ENCODE data around the gene AP3B1. TPM values are rescaled to one million over a fixed set of nuclear protein-coding genes. Genes with fewer than 3 reads are reported as not detected.
"Not testable (repeated sequence)": the region's sequence is repeated elsewhere in the genome, so short reads cannot be mapped to it uniquely, and the experiment has no call there.

Gene AP3B1
- total RNA-seq, 1 donor from 2014 or later = 62.1 TPM

DNA sequence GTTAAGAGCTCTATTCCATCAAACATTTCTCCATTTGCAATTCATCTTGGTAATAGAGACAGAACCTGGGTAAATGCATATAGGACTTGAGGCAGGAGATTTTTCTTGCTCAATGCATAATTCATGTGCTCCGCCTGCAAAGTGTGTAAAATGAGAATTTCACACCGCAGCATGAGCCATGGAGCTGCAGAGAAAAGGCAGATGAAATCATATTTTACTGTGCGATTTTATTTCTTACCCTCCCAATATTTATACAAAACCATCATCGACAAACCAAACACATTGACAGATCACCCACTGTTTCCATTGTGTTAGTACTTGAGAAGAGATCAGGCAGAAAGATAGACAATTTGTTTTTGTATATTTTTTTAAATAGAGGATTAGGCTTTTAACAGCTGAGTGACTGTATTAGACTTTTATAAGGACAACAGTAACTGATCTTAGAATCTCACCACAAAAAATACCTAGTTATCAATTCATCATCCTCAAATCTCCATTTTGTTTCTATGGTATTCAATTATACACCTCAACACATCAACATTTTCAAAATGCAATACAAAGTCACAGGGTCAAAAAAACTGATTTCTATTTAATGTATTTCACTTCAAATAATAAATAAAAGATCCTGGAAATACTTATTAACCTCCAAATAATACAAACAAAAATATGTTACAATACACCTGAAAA, 191.1 kb downstream of the AP3B1 start:
- no peaks in the 10 kb centered on the region for H3K4me1 ChIP-seq (ENCODE audit: control insufficient read depth in 3 of 3, insufficient read depth in 3 of 3, low read length in 3 of 3)

DNA sequence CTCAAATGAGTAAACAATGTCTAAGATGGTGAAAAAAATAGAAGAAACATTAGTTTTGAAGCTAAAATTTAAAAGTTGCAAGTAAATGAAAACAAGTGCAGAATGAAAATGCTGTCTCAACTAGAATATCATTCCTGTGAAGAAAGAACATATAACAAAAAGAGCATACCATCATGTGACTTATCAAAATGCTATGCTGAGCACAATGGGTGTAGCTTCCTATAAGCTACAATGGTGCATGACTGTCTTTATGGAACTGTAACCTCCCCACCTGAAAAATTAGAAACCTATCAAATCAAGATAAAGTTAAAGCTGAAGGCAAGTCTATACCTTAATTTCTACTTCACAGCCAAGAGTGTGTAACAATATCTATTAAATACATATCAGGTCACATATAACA, 192.0 kb downstream of the AP3B1 start:
- no peaks in the 10 kb centered on the region for H3K4me1 ChIP-seq (ENCODE audit: control insufficient read depth in 3 of 3, insufficient read depth in 3 of 3, low read length in 3 of 3)
- no peak overlapping the region for H3K9ac ChIP-seq (ENCODE audit: low read depth in 1 of 3, low read length in 3 of 3)
- H3K27me3 ChIP-seq (ENCODE audit: control insufficient read depth in 3 of 3, insufficient read depth in 3 of 3, low read length in 3 of 3) = no peaks in the 10 kb centered on the region
- no peak overlapping the region for H3K27ac ChIP-seq (ENCODE audit: low read depth, low read length)
- H3K4me3 ChIP-seq (ENCODE audit: low read length in 3 of 3) = no peak overlapping the region
- no peaks in the 10 kb centered on the region for H3K9me3 ChIP-seq (ENCODE audit: control insufficient read depth in 3 of 3, low read length in 3 of 3)
- H3K36me3 ChIP-seq (ENCODE audit: control insufficient read depth in 3 of 3, insufficient read depth in 3 of 3, low read length in 3 of 3) = peaks cover 0 to 11% (median 8%) of the 10 kb centered on the region in 3 donors

More for the DNA sequence above, 191.1 kb downstream of the AP3B1 start:
- no peaks in the 10 kb centered on the region for H3K9me3 ChIP-seq (ENCODE audit: control insufficient read depth in 3 of 3, low read length in 3 of 3)
- H3K4me3 ChIP-seq (ENCODE audit: low read length in 3 of 3) = no peak overlapping the region
- peaks cover 0 to 11% (median 8%) of the 10 kb centered on the region in 3 donors for H3K36me3 ChIP-seq (ENCODE audit: control insufficient read depth in 3 of 3, insufficient read depth in 3 of 3, low read length in 3 of 3)
- no peak overlapping the region for H3K9ac ChIP-seq (ENCODE audit: low read depth in 1 of 3, low read length in 3 of 3)
- no peak overlapping the region for H3K27ac ChIP-seq (ENCODE audit: low read depth, low read length)
- no peaks in the 10 kb centered on the region for H3K27me3 ChIP-seq (ENCODE audit: control insufficient read depth in 3 of 3, insufficient read depth in 3 of 3, low read length in 3 of 3)

DNA sequence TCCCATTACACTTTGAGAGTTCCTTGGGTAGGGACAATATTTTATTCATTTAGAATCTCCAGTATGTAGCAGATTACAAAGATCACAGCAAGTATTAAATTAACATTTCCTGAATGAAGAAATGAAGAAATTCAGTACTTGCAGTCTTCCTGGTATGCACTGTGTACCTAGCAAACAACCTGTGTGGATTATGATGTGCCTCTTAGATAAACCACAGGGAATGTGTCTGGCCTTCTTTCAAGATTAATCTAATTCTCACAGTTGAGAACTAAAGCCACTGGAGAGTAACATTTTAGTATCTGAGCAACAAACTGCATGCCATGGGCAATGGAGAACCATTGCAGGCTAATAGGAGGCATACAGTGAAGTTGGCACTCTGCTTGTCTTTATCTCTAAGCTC, 199.4 kb downstream of the AP3B1 start:
- H3K4me3 ChIP-seq (ENCODE audit: low read length in 3 of 3) = no peak overlapping the region
- no peak overlapping the region for H3K9ac ChIP-seq (ENCODE audit: low read depth in 1 of 3, low read length in 3 of 3)
- no peaks in the 10 kb centered on the region for H3K9me3 ChIP-seq (ENCODE audit: control insufficient read depth in 3 of 3, low read length in 3 of 3)
- H3K4me1 ChIP-seq (ENCODE audit: control insufficient read depth in 3 of 3, insufficient read depth in 3 of 3, low read length in 3 of 3) = no peaks in the 10 kb centered on the region
- H3K27me3 ChIP-seq (ENCODE audit: control insufficient read depth in 3 of 3, insufficient read depth in 3 of 3, low read length in 3 of 3) = no peaks in the 10 kb centered on the region
- no peak overlapping the region for H3K27ac ChIP-seq (ENCODE audit: low read depth, low read length)
- H3K36me3 ChIP-seq (ENCODE audit: control insufficient read depth in 3 of 3, insufficient read depth in 3 of 3, low read length in 3 of 3) = peaks cover 0 to 12% (median 8%) of the 10 kb centered on the region in 3 donors

DNA sequence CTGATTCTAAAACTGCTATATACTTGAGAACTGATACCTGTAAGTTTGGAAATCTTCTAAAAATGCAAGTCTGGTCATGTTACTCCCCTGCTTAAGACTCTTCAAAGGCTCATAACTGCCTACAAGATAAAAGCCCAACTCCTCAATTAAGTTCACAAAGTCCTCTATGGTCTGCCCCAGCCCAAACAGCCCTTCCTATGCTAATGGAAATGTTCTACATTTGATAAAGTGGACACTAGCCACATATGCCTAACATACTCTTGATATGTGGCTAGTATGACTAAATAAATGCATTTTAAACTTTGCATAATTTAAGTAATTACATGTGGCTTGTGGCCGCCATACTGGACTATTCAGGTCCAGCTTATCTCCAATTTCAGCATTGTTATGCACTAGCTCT, 204.5 kb downstream of the AP3B1 start:
- Histone ChIP-seq H3K4me3 (ENCODE audit: low read length in 3 of 3) (no peak overlapping the region), H3K27ac (ENCODE audit: low read depth, low read length) (no peak overlapping the region), H3K9ac (ENCODE audit: low read depth in 1 of 3, low read length in 3 of 3) (no peak overlapping the region), H3K4me1 (ENCODE audit: control insufficient read depth in 3 of 3, insufficient read depth in 3 of 3, low read length in 3 of 3) (no peaks in the 10 kb centered on the region), H3K36me3 (ENCODE audit: control insufficient read depth in 3 of 3, insufficient read depth in 3 of 3, low read length in 3 of 3) (peaks cover 0 to under 1% (median 0%) of the 10 kb centered on the region in 3 donors), H3K9me3 (ENCODE audit: control insufficient read depth in 3 of 3, low read length in 3 of 3) (no peaks in the 10 kb centered on the region), H3K27me3 (ENCODE audit: control insufficient read depth in 3 of 3, insufficient read depth in 3 of 3, low read length in 3 of 3) (no peaks in the 10 kb centered on the region)

DNA sequence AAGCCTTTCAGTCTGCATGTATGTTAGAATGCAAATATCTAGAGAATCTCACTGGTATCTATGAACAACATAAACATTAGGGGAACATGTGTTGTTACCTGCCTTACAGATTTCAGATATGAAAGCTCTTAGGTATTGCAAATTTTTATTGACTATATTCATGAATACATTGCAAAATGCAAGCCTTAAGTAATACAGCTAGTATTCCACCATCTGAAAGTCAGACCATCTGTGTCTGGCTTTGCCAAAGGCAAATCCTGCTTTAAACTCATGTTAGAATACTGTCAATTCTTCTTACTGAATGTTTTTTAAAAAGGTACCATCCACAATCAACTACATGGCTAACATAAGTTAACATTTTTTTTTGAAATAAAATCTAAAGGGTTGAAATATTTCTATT, 215.6 kb downstream of the AP3B1 start:
- no peak overlapping the region for H3K4me3 ChIP-seq (ENCODE audit: low read length in 3 of 3)
- H3K9ac ChIP-seq (ENCODE audit: low read depth in 1 of 3, low read length in 3 of 3) = no peak overlapping the region
- no peak overlapping the region for H3K27ac ChIP-seq (ENCODE audit: low read depth, low read length)
- H3K9me3 ChIP-seq (ENCODE audit: control insufficient read depth in 3 of 3, low read length in 3 of 3) = no peaks in the 10 kb centered on the region
- H3K36me3 ChIP-seq (ENCODE audit: control insufficient read depth in 3 of 3, insufficient read depth in 3 of 3, low read length in 3 of 3) = no peaks in the 10 kb centered on the region
- no peaks in the 10 kb centered on the region for H3K27me3 ChIP-seq (ENCODE audit: control insufficient read depth in 3 of 3, insufficient read depth in 3 of 3, low read length in 3 of 3)
- no peaks in the 10 kb centered on the region for H3K4me1 ChIP-seq (ENCODE audit: control insufficient read depth in 3 of 3, insufficient read depth in 3 of 3, low read length in 3 of 3)

DNA sequence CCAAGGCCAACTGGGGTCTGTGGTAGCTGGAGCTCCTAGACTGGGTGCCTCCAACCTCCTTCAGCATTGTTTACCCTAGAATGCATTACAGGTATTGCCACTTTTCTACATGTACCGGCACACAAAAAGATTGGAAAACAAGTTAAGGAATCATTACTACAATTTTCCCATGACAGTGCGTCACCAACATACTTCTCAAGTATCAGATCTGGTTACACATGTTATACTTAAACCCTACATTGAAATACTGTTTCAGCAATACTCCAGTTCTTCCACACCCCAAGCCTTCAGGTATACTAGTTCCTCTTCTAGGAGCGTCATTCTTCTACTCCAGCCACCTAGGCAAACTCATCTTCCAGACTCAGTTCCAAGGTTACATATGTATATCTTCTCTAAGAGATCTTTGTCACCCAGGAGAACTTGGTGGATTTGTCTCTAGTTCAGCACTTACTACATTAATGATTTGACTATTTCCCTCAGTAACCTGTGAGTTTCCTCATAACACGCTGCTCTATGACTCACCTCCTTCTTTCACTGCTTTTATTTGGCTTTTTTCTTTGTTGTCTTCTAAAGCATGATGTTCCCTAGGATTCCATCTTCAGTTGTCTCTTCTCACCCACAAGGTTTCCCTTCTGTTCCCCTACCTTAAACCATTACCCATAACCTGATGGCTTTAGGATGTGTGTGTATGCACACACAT, 217.0 kb downstream of the AP3B1 start:
- Histone ChIP-seq H3K27me3 (ENCODE audit: control insufficient read depth in 3 of 3, insufficient read depth in 3 of 3, low read length in 3 of 3) (no peaks in the 10 kb centered on the region), H3K4me1 (ENCODE audit: control insufficient read depth in 3 of 3, insufficient read depth in 3 of 3, low read length in 3 of 3) (no peaks in the 10 kb centered on the region), H3K36me3 (ENCODE audit: control insufficient read depth in 3 of 3, insufficient read depth in 3 of 3, low read length in 3 of 3) (no peaks in the 10 kb centered on the region), H3K4me3 (ENCODE audit: low read length in 3 of 3) (no peak overlapping the region), H3K27ac (ENCODE audit: low read depth, low read length) (no peak overlapping the region), H3K9me3 (ENCODE audit: control insufficient read depth in 3 of 3, low read length in 3 of 3) (no peaks in the 10 kb centered on the region), H3K9ac (ENCODE audit: low read depth in 1 of 3, low read length in 3 of 3) (no peak overlapping the region)

DNA sequence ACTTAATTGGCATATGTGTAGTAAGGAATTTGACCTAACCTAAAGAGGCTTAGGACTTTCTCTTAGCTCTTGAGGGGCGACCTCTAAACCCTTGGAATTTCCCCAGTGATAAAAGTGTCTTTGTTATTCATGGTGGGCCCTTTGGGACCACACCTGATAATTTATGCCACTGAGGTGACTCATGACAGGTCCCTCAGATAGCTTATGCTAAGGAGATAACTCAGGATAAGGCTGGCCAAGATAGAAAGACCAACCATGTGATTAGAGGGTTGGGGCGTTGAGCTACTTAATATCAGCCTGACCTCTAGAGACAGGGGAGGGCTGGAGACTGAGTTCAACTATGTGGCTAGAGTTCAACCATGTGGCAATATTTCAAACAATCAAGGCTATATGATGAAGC, 218.1 kb downstream of the AP3B1 start:
- no peaks in the 10 kb centered on the region for H3K36me3 ChIP-seq (ENCODE audit: control insufficient read depth in 3 of 3, insufficient read depth in 3 of 3, low read length in 3 of 3)
- H3K27ac ChIP-seq (ENCODE audit: low read depth, low read length) = no peak overlapping the region
- H3K4me3 ChIP-seq (ENCODE audit: low read length in 3 of 3) = no peak overlapping the region
- no peaks in the 10 kb centered on the region for H3K4me1 ChIP-seq (ENCODE audit: control insufficient read depth in 3 of 3, insufficient read depth in 3 of 3, low read length in 3 of 3)
- H3K9ac ChIP-seq (ENCODE audit: low read depth in 1 of 3, low read length in 3 of 3) = no peak overlapping the region
- no peaks in the 10 kb centered on the region for H3K9me3 ChIP-seq (ENCODE audit: control insufficient read depth in 3 of 3, low read length in 3 of 3)
- H3K27me3 ChIP-seq (ENCODE audit: control insufficient read depth in 3 of 3, insufficient read depth in 3 of 3, low read length in 3 of 3) = no peaks in the 10 kb centered on the region

DNA sequence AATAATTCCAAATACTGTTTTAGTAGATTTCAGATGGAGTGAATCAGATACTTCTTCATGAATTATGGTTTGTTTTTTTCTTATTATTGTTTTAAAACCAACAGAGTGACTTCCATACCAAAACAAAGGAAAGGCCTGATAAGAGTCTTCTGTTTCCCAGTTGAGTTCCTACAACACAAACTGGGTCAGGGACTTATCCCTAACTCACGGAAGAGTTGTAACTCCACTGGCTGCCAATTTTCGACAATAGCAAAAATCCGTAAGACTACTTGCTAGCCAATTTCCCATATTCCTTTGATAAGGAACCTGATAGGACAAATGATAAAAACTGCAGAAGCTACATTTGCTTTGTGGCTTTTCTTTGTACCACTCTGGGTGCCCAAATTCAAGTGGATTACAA, 219.2 kb downstream of the AP3B1 start:
- H3K27me3 ChIP-seq (ENCODE audit: control insufficient read depth in 3 of 3, insufficient read depth in 3 of 3, low read length in 3 of 3) = no peaks in the 10 kb centered on the region
- no peaks in the 10 kb centered on the region for H3K4me1 ChIP-seq (ENCODE audit: control insufficient read depth in 3 of 3, insufficient read depth in 3 of 3, low read length in 3 of 3)
- no peak overlapping the region for H3K9ac ChIP-seq (ENCODE audit: low read depth in 1 of 3, low read length in 3 of 3)
- no peak overlapping the region for H3K4me3 ChIP-seq (ENCODE audit: low read length in 3 of 3)
- no peaks in the 10 kb centered on the region for H3K36me3 ChIP-seq (ENCODE audit: control insufficient read depth in 3 of 3, insufficient read depth in 3 of 3, low read length in 3 of 3)
- H3K27ac ChIP-seq (ENCODE audit: low read depth, low read length) = no peak overlapping the region
- H3K9me3 ChIP-seq (ENCODE audit: control insufficient read depth in 3 of 3, low read length in 3 of 3) = no peaks in the 10 kb centered on the region

DNA sequence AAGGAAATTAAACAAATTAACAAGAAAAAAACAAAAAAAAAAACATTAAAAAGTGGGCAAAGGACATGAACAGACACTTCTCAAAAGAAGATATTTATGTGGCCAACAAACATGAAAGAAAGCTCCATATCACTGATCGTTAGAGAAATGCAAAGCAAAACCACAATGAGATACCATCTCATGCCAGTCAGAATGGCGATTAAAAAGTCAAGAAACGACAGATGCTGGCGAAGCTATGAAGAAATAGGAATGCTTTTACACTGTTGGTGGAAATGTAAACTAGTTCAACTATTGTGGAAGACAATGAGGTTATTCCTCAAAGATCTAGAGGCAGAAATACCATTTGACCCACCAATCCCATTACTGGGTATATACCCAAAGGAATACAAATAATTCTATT, 223.8 kb downstream of the AP3B1 start:
- not testable (repeated sequence) for H3K4me3 ChIP-seq (ENCODE audit: low read length in 3 of 3); H3K4me1 ChIP-seq (ENCODE audit: control insufficient read depth in 3 of 3, insufficient read depth in 3 of 3, low read length in 3 of 3); H3K27me3 ChIP-seq (ENCODE audit: control insufficient read depth in 3 of 3, insufficient read depth in 3 of 3, low read length in 3 of 3); H3K9me3 ChIP-seq (ENCODE audit: control insufficient read depth in 3 of 3, low read length in 3 of 3); H3K9ac ChIP-seq (ENCODE audit: low read depth in 1 of 3, low read length in 3 of 3); H3K36me3 ChIP-seq (ENCODE audit: control insufficient read depth in 3 of 3, insufficient read depth in 3 of 3, low read length in 3 of 3); H3K27ac ChIP-seq (ENCODE audit: low read depth, low read length)

DNA sequence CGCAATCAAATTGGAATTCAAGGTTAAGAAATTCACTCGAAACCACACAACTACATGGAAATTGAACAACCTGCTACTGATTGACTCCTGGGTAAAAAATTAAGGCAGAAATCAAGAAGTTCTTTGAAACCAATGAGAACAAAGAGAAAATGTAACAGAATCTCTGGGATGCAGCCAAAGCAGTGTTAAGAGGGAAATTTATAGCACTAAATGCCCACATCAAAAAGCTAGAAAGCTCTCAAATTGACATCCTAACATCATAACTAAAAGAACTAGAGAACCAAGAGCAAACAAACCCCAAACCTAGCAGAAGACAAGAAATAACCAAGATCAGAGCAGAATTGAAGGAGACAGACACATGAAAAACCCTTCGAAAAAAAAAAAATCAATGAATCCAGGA, 226.9 kb downstream of the AP3B1 start:
- not testable (repeated sequence) for H3K9me3 ChIP-seq (ENCODE audit: control insufficient read depth in 3 of 3, low read length in 3 of 3); H3K36me3 ChIP-seq (ENCODE audit: control insufficient read depth in 3 of 3, insufficient read depth in 3 of 3, low read length in 3 of 3); H3K4me1 ChIP-seq (ENCODE audit: control insufficient read depth in 3 of 3, insufficient read depth in 3 of 3, low read length in 3 of 3); H3K27me3 ChIP-seq (ENCODE audit: control insufficient read depth in 3 of 3, insufficient read depth in 3 of 3, low read length in 3 of 3); H3K4me3 ChIP-seq (ENCODE audit: low read length in 3 of 3); H3K27ac ChIP-seq (ENCODE audit: low read depth, low read length); H3K9ac ChIP-seq (ENCODE audit: low read depth in 1 of 3, low read length in 3 of 3)

Measured in skeletal muscle tissue (tissue), 4 donors.